NCI-H524 (cell line): ENCODE data around the gene NPHP4.
A peak's percentile ranks its signal among the peaks of the same experiment; 100 is the strongest.
"Not testable (repeated sequence)": the region's sequence is repeated elsewhere in the genome, so short reads cannot be mapped to it uniquely, and the experiment has no call there.

Experiments used
- DNase-seq, 2 experiments: peaks; one replicate each; lab custom pipeline; 2025; lab: John Stamatoyannopoulos, UW

Gene NPHP4

DNA sequence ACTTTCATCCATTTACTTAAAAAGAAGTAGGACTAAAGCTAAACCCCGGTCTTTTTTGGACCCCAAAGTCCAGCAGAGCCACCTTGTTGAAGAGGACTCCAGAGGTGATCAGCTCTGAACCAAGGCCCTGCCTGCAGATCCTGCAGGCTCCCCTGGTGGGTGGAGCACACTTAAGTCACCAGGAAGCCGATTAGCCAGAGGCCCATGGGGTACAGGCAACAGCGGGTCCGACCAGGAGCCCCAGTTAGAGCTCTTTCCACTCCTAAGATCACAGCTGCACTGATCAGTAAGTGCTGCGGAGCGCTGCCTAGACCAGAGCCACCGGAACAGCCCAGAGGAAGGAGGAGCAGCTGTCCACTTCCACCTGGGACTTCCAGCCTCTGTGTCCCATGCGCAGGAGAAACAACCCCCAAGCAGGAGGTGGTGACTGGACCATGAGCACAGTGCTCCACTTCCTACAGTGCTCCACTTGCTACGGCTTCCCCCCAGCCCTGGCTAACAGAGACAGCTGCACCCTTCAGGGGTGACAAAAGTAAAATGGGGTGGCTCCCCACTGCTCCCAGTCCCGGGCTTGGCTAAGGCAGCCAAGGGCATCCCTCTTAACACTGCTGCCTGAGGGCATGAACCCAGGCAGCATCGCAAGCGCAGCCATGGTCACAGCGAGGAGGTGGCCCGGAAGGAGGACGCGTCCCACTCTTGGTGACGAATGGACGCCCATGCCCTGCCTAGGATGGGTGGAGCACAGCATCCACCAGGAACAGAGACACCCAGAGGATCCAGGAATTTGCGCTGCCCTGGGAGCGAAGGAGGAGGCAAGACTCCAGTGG lies 58.0 kb downstream of the NPHP4 start:
- DNase-seq: no peak

GRCh38 chr1:5933676-5934057 lies 58.6 kb downstream of the NPHP4 start:
- no peak for DNase-seq

DNA sequence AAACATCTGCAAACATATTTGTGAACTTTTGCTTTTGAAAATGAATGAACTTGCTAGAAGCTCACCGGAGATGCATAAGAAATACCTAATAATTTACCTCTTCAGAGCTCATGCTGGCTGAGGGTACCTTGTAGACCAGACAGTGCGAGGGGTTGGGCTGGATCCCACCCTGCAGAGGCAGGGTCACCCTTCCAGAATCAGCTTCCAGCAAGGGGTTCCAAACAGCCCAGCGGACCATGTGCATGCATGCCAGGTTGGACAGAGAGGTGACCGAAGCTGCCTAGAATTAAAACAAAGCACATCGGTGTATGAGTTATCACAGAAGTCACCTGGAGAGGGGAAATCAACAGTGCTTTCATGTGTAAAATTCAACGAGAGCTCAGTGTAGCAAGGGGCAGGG lies 59.2 kb downstream of the NPHP4 start:
- no peak for DNase-seq

DNA sequence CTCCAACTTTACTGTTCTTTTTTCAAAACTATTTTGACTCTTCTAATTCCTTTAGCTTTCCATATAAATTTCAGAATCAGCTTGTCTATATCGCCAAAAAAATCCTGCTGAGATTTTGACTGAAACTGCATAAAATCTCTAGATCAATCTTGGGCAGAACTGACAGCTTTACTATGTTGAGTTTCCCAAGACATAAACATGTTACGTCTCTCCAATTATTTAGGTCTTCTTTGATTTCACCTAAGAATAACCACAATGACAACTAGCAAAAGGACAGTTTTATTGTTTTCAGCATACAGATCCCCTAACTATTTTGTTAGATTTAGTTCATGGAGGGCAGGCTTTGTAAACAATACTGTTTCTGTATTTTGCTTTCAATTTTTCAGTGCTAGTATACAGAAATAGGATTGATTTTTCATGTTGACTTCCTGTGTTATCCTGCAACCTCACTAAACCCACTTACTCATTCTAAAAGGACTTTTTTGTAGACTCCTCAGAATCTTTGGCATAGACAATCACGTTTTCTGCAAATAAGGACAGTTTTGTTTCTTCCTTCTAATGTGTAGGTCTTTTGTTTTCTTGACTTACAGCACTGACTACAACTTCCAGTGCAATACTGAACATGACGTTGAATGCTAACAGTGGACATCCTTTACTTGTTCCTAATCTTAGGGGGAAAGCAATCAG lies 63.4 kb downstream of the NPHP4 start:
- no peak for DNase-seq

- no peak for DNase-seq
These were observed 64.5 kb downstream of the NPHP4 start for GRCh38 chr1:5927506-5928370.

DNA sequence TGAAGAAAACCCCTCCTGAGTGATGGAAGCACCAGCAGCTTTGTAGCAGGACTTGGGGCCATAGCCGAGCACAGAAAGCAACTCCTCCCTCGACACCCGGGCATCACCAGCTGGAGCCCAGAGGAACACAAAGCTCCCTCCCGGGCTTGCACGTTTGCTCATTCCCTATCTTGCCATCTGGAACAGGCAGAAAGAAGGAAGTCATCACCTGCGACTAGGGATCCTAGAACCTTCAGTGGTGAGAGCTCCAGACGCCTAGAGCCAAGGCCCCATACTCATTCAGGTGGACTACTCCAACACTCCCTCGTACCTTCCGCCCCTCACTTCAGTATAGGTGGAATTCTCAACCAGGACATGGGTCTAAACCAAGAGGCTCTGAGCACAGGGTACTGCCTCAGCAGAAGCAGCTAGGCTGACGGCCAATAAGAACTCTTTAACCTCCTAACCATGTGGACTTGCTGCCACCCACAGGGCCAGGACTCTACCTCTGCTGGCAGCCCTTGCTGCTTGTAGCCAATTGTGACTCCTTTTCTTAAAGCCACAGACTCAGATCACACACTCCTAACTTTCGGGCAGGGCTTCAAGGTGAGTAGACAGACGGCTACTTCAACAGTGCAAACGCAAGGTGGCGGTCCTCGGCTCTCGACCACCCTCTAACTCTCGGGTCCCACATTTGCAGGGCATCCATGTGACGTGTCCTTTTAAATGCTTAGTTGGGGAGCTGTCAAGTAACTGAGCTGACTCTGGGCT lies 65.4 kb downstream of the NPHP4 start:
- no peak for DNase-seq

DNA sequence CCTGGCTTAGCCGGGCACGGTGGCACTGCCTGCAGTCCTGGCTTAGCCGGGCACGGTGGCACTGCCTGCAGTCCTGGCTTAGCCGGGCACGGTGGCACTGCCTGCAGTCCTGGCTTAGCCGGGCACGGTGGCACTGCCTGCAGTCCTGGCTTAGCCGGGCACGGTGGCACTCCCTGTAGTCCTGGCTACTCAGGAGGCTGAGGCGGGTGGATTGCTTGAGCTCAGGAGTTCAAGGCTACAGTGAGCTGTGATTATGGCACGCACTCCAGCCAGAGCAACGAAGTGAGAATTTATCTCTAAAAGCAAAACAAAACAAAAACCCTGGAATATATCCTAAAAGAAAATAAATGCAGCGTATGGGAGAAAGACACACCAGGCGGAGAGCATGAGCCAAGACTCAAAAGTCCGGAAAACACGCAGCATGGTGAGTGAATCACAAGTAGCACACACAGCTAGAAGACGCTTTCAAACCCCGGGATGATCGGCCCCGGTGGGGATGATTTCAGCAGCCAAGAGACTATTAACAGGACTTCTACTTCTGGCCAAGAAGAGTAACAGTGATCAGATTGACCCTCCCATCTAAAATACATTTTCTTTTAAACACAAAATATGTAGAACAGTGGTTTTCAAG lies 69.4 kb downstream of the NPHP4 start:
- DNase-seq: not testable (repeated sequence)

- no peak for DNase-seq
These were observed 70.6 kb downstream of the NPHP4 start for GRCh38 chr1:5921671-5922070.

DNA sequence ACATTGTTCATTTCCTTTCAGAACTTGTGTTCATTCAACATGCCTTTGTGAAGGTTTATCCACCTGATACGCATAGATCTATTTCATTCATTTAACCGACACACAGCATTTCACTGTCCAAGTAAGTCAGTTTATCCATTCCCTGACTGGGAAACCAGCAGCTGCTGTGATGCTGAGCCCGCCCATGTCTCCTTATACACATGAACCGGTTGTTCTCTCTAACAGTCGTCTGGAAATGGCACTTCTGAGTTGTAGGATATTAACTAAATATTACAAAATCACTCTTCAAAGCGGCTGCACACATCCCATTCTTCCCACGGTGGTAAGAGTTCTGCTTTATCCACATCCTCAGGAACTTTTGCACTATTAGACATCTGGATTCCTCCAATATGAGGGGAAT lies 71.1 kb downstream of the NPHP4 start:
- no peak for DNase-seq

DNA sequence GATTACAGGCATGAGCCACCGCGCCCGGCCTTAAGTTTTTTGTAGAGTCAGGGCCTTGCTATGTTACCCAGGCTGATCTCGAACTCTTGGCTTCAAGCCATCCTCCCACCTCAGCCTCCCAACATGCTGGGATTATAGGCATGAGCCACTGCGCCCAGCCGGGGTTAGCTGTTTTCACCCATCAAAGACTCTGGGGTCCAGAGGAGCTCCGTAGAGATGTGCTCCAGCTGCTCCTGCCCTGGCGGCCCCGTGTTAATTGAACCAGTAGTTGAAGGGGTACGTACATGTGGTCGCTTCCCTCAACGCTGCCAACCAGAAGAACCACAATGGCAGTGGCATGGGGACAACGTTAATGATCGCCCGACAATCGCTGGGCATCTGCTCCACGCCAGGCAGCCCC lies 72.0 kb downstream of the NPHP4 start:
- no peak for DNase-seq

DNA sequence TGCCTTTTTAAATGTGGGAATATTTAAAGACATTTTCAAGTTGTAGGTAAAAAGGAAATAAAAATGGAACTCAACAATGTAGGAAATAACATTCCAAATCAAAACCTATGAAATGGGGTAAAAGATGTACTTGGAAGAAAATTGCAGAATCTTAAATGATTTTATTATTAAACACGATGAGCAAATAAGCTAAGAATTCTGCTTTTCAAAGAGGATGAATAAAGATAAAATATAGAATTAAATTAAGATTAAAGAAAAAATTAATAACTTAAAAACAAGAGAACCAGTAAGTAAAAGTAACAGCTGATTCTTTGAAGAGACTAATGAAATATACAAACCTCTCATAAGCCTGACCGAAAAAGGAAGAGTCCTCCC lies 74.0 kb downstream of the NPHP4 start:
- no peak for DNase-seq

DNA sequence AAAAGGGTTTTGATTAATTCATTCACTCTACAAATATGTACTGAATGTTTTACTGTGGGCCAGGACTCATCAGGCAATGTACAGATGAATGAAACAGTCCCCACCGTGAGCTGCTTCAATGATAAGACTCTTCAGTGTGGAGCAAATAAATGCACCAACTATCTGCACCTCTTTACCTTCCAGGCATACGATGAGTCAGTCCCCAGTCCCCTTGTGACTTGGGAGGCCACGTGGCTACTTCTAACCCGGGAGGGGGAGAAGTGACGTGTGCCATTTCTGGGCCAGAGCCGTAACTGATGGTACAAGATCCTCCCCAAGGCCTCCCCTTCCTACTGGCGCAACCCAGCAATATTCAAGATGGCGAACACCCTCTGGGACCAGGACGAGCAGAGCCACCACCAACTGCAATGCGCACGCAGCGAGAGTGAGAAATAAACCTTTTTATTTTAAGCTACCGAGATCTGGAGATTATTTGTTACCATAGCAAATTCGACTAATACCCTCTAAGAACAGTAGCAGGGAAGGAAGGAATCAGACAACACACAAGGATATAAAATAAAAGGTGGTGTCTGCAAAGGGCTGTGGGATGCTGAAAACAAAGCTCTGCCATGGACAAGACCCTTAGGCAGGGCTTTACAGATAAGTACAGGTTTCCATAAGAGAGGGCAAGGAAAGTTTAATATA lies 74.5 kb downstream of the NPHP4 start:
- peak in 1 of 2 experiments; percentile 36 for DNase-seq

GRCh38 chr1:5917281-5917590 lies 75.0 kb downstream of the NPHP4 start:
- DNase-seq: peak; percentile 45 to 72

GRCh38 chr1:5916572-5917280 lies 75.5 kb downstream of the NPHP4 start:
- no peak for DNase-seq

GRCh38 chr1:5915587-5916571 lies 76.3 kb downstream of the NPHP4 start:
- peak in 1 of 2 experiments; percentile 14 for DNase-seq

DNA sequence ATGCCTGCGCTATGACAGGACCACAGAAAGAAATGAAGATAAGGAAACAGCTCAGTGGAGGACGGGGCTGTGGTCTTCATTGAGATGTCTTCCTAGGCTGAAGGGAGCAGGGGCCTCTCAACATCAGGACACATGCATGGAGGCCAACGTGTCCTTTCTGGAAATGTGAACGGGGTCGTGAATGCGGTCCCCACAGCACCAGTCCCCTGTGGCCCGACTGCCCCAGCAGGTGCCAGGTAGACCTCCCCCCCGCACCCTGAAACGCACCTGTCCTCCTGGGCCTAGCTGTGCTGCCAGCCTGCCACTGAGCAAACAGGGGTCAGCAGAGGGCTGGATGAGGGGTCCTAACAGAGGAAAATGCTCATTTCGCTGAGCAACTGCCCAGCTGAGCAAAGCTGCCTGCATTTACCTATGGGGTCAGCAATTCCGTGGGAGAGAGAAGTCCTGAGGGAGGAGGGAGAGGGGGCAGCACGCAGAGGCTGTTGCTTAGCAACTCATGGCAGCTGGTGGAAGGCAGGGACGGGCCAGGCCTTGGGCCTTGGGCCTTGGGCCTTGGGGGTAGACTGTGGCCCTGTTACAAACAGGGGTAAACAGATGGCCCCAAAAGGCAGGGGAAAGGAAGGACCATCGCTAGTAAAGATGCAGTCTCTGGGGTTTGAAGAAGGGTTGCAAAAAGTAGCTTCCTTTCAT lies 77.4 kb downstream of the NPHP4 start:
- DNase-seq: no peak

- DNase-seq: no peak
These were observed 78.3 kb downstream of the NPHP4 start for GRCh38 chr1:5913876-5914275.

GRCh38 chr1:5913078-5913845 lies 79.0 kb downstream of the NPHP4 start:
- no peak for DNase-seq
